Neutrophil (primary cell): ENCODE measurements around the gene KLHDC8A.

ENCODE experiments used
- H3K27ac ChIP-seq: fragments of 200-600 bp; sonication (generic); 2 replicates; pipeline ENCODE4 v1.5.1; 2016; ENCODE audit warnings: mild to moderate bottlenecking, moderate library complexity
- H3K27me3 ChIP-seq: fragments of 200-600 bp; sonication (generic); 2 replicates; pipeline ENCODE4 v1.6.0; 2016; ENCODE audit warnings: mild to moderate bottlenecking
- H3K36me3 ChIP-seq: fragments of 200-600 bp; sonication (generic); 2 replicates; pipeline ENCODE4 v1.5.1; 2017
- H3K4me1 ChIP-seq, 2 experiments: fragments of 200-600 bp in 1 of 2; sonication (generic) in 1 of 2; 1 replicate in 1 of 2; 2 replicates in 1 of 2; pipeline versions ENCODE4 v1.5.1 to v1.6.1; 2013 to 2016; ENCODE audit warnings: low read depth in 1 of 2, low read length in 1 of 2, mild to moderate bottlenecking in 1 of 2, moderate library complexity in 1 of 2; ENCODE audit not compliant: control insufficient read depth in 1 of 2, insufficient read depth in 1 of 2
- H3K4me3 ChIP-seq, 2 experiments: fragments of 200-600 bp in 1 of 2; sonication (generic) in 1 of 2; 1 replicate in 1 of 2; 2 replicates in 1 of 2; pipeline ENCODE4 v1.5.1; 2013 to 2016; ENCODE audit warnings: low read depth in 1 of 2, low read length in 1 of 2, mild to moderate bottlenecking in 1 of 2, moderate library complexity in 1 of 2
- H3K9me3 ChIP-seq: fragments of 200-600 bp; sonication (generic); 2 replicates; pipeline ENCODE4 v1.5.1; 2016
- CTCF ChIP-seq: fragments of 200-600 bp; sonication (generic); IDR thresholded peaks from 2 replicates; pipeline ENCODE4 v1.5.1; 2016; ENCODE audit warnings: antibody characterized with exemption

The KLHDC8A gene

GRCh38 chr1:205304695-205305070 is 52.0 kb downstream of the KLHDC8A start:
- Histone ChIP-seq H3K36me3 (peaks cover 88% of the 10 kb centered on the region), H3K27me3 (no peaks in the 10 kb centered on the region), H3K9me3 (peaks cover 5% of the 10 kb centered on the region), H3K27ac (peak overlapping the region; percentile 28), H3K4me1 (peaks cover 6 to 7% of the 10 kb centered on the region in 2 experiments), H3K4me3 (no peak overlapping the region)
- no peak for TF ChIP-seq CTCF

- H3K36me3 ChIP-seq, result peaks cover 83% of the 10 kb centered on the region
- H3K4me3 ChIP-seq, result no peak overlapping the region
- H3K27me3 ChIP-seq, result no peaks in the 10 kb centered on the region
- H3K27ac ChIP-seq, result peak overlapping the region; percentile 28
- no peak for TF ChIP-seq CTCF
- peaks cover 9 to 10% of the 10 kb centered on the region in 2 experiments for H3K4me1 ChIP-seq
- peaks cover 5% of the 10 kb centered on the region for H3K9me3 ChIP-seq
These were observed 52.6 kb downstream of the KLHDC8A start for GRCh38 chr1:205304046-205304694.

GRCh38 chr1:205303247-205303888 is 53.4 kb downstream of the KLHDC8A start:
- Histone ChIP-seq H3K36me3 (peaks cover 75% of the 10 kb centered on the region), H3K27me3 (no peaks in the 10 kb centered on the region), H3K4me1 (peaks cover 9 to 10% of the 10 kb centered on the region in 2 experiments), H3K27ac (peak overlapping the region; percentile 28), H3K4me3 (no peak overlapping the region), H3K9me3 (peaks cover 5% of the 10 kb centered on the region)
- TF ChIP-seq CTCF, result no peak

GRCh38 chr1:205301842-205302588 is 54.7 kb downstream of the KLHDC8A start:
- Histone ChIP-seq H3K4me3 (no peak overlapping the region), H3K27me3 (no peaks in the 10 kb centered on the region), H3K27ac (peak overlapping the region; percentile 76), H3K36me3 (peaks cover 61% of the 10 kb centered on the region), H3K4me1 (peaks cover 9 to 10% of the 10 kb centered on the region in 2 experiments), H3K9me3 (peaks cover 5% of the 10 kb centered on the region)
- no peak for TF ChIP-seq CTCF

GRCh38 chr1:205301205-205301821 is 55.4 kb downstream of the KLHDC8A start:
- peaks cover 9 to 10% of the 10 kb centered on the region in 2 experiments for H3K4me1 ChIP-seq
- TF ChIP-seq CTCF, result no peak
- peaks cover 54% of the 10 kb centered on the region for H3K36me3 ChIP-seq
- peaks cover 5% of the 10 kb centered on the region for H3K9me3 ChIP-seq
- H3K4me3 ChIP-seq, result no peak overlapping the region
- H3K27ac ChIP-seq, result peak overlapping the region; percentile 76
- no peaks in the 10 kb centered on the region for H3K27me3 ChIP-seq
